Adrenal gland (tissue), 5 donors: ENCODE data around the gene PRDM1.

Experiments used
- CTCF ChIP-seq, 6 experiments: fragments of 450-650 bp in 4 of 6; fragments of 200-600 bp in 2 of 6; sonication (generic) in 1 of 6; IDR thresholded peaks; 1 replicate in 5 of 6; 2 replicates in 1 of 6; pipeline versions ENCODE4 v1.5.1 to v1.8.0; 2016 to 2021; ENCODE audit warnings: antibody characterized with exemption in 6 of 6, mild to moderate bottlenecking in 2 of 6, moderate library complexity in 1 of 6
- POLR2A ChIP-seq, 2 donors: fragments of 450-650 bp; IDR thresholded peaks; one replicate each; pipeline ENCODE4 v1.6.1; 2017; ENCODE audit warnings: antibody characterized with exemption in 2 of 2, mild to moderate bottlenecking in 2 of 2, moderate library complexity in 1 of 2
- donor health status: DM: no; HTN: no; CAD: no.

DNA sequence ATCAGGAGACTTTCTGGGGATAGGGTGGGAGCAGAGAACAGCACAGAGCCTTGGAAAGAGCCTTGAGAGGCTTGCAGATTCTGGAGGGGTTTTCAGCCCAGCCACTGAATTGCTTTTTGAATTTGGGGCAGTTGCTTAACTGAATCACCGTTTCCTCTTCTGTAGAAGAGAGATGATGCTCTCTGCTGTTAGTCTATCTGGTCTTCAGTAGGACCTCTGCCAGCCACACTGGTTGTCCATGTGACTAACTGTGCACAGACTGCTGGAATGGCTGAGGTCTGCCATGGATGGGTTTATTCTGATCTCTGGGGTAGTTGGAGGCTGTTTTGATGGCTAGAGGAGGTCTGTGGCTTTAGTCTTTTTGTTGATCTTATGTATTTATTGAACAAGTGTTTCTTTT, 21.4 kb upstream of the PRDM1 start:
- TF ChIP-seq CTCF (IDR thresholded peaks at IDR 0.05) (no peak), POLR2A (IDR thresholded peaks at IDR 0.05) (no peak)
